GM12878 (cell line): Measurements from ENCODE around the gene PIR. TPM values are rescaled to one million over a fixed set of nuclear protein-coding genes. Genes with fewer than 3 reads are reported as not detected.

Experiments used
- ATAC-seq: fragments of 200-7000 bp; cut with Tn5 transposase; 3 replicates; pipeline ENCODE4 v1.9.1; 2020; ENCODE audit warnings: mild to moderate bottlenecking, moderate library complexity
- BruUV-seq: library from RNA; stranded (reverse); fragments of 400-500 nt; replicated peaks from 2 replicates; lab custom pipeline; 2021; lab: Mats Ljungman, UMichigan
- CTCF ChIA-PET: fragments of 300-600 bp; sonication (Branson Sonifier 250); formaldehyde crosslinking; extraction: SDS; loops from one replicate; lab custom pipeline; 2021; ENCODE audit warnings: inconsistent platforms; lab: Yijun Ruan, JAX
- POLR2A ChIA-PET: fragments of 350-600 bp; formaldehyde crosslinking; extraction: SDS; loops from one replicate; lab custom pipeline; 2021; ENCODE audit warnings: inconsistent platforms; lab: Charles Lee
- RAD21 ChIA-PET: fragments of 300-600 bp; sonication (Branson Sonifier 250); formaldehyde crosslinking; loops from one replicate; lab custom pipeline; 2023; ENCODE audit warnings: antibody characterized with exemption; ENCODE audit not compliant: unreplicated experiment; lab: Charles Lee
- SMC1A ChIA-PET: fragments of 300-600 bp; sonication (Branson Sonifier 250); formaldehyde crosslinking; loops from one replicate; lab custom pipeline; 2023; ENCODE audit not compliant: unreplicated experiment, uncharacterized antibody; lab: Charles Lee
- DNase-seq: peaks from one replicate; pipeline ENCODE4 v3.0.0-alpha.2; 2011; ENCODE audit warnings: low read depth, low spot score
- FAIRE-seq: peaks from 3 replicates; lab custom pipeline; 2011; peaks lifted over from hg19 to GRCh38; lab: Jason Lieb, UNC
- H2AFZ ChIP-seq: 2 replicates; pipeline ENCODE4 v1.6.0; 2011; ENCODE audit warnings: low read depth, low read length, control low read depth; ENCODE audit not compliant: control insufficient read depth
- H3K27ac ChIP-seq: 2 replicates; pipeline ENCODE4 v1.5.1; 2011; ENCODE audit warnings: control low read depth; ENCODE audit not compliant: control insufficient read depth, insufficient read depth
- H3K27me3 ChIP-seq, 2 experiments: replicated peaks in 1 of 2; 2 replicates each; pipeline versions ENCODE4 v1.6.0 to v1.6.1; 2011; ENCODE audit warnings: low read length in 1 of 2; ENCODE audit not compliant: control insufficient read depth in 2 of 2, insufficient read depth in 2 of 2
- H3K36me3 ChIP-seq, 2 experiments: 2 replicates each; pipeline ENCODE4 v1.5.1; 2011; ENCODE audit warnings: low read length in 1 of 2; ENCODE audit not compliant: control insufficient read depth in 2 of 2, insufficient read depth in 2 of 2
- H3K4me1 ChIP-seq: 2 replicates; pipeline ENCODE4 v1.6.1; 2011; ENCODE audit warnings: mild to moderate bottlenecking, low read length, moderate library complexity, mixed read lengths; ENCODE audit not compliant: control insufficient read depth, insufficient read depth
- H3K4me2 ChIP-seq: 2 replicates; pipeline ENCODE4 v1.6.0; 2011; ENCODE audit warnings: control low read depth; ENCODE audit not compliant: control insufficient read depth, insufficient read depth
- H3K4me3 ChIP-seq: fragments of 200-600 bp; sonication (generic); 2 replicates; pipeline ENCODE4 v1.5.1; 2016
- H3K79me2 ChIP-seq: 2 replicates; pipeline ENCODE4 v1.6.0; 2011; ENCODE audit warnings: low read length; ENCODE audit not compliant: control insufficient read depth, insufficient read depth
- H3K9ac ChIP-seq: 2 replicates; pipeline ENCODE4 v1.8.0; 2011; ENCODE audit warnings: low read length, control low read depth, mixed read lengths; ENCODE audit not compliant: control insufficient read depth, insufficient read depth
- H3K9me3 ChIP-seq: replicated peaks from 3 replicates; pipeline ENCODE4 v1.5.1; 2011; ENCODE audit warnings: mild to moderate bottlenecking, low read length; ENCODE audit not compliant: control insufficient read depth, insufficient read depth
- H4K20me1 ChIP-seq: 2 replicates; pipeline ENCODE4 v1.6.0; 2011; ENCODE audit not compliant: control insufficient read depth, insufficient read depth
- NR2C2 ChIP-seq: IDR thresholded peaks from 2 replicates; pipeline ENCODE4 v1.6.1; 2011; ENCODE audit warnings: borderline replicate concordance, low read depth; ENCODE audit not compliant: control insufficient read depth, insufficient read length
- WGBS: methylation state at CpG from one replicate; pipeline ENCODE4 v1.1.6; 2016; ENCODE audit warnings: low lambda C conversion rate; ENCODE audit not compliant: insufficient replicate concordance, insufficient coverage; ENCODE audit errors: missing lambda C conversion rate; 5-methylcytosine and 5-hydroxymethylcytosine counted together
- in situ Hi-C: fragments of 300-500 bp; cut with MboI; formaldehyde crosslinking; loops from 9 replicates; pipeline ENCODE4 v1.14.3; 2018; ENCODE audit warnings: mixed read lengths
- intact Hi-C: fragments of 100-400 bp; cut with micrococcal nuclease; formaldehyde crosslinking; loops from one replicate; pipeline ENCODE4 v1.14.2; 2022; ENCODE audit not compliant: unreplicated experiment
- polyA plus RNA-seq, 11 experiments: library from polyadenylated mRNA; depleted of rRNA in 4 of 11; unstranded in 6 of 11; stranded (reverse) in 5 of 11; fragments of >200 nt; fragmentation: Nextera tagmentation in 4 of 11; fragmentation: Illumina TruSeq in 1 of 11; extraction: Ambion mirVana in 4 of 11; extraction: Trizol in 1 of 11; gene quantifications; 1 replicate in 1 of 11; 2 replicates in 10 of 11; pipeline versions ENCODE4 v1.2.1 to v1.2.3, GENCODE V29; 2011 to 2016; ENCODE audit warnings: inconsistent platforms in 2 of 11, missing spikeins in 2 of 11, low read depth in 1 of 11
- total RNA-seq, 4 experiments: library from RNA; depleted of rRNA in 3 of 4; stranded (reverse); fragments of >200 nt in 3 of 4; fragmentation: Illumina TruSeq in 1 of 4; extraction: Trizol in 1 of 4; gene quantifications; 2 replicates each; pipeline versions ENCODE4 v1.2.1 to v1.2.3, GENCODE V29; 2013 to 2021
- TF ChIP-seq, protein P1 (sequence below): fragments of 450-650 bp; IDR thresholded peaks from 2 replicates; pipeline ENCODE4 v1.6.1; 2017; ENCODE audit warnings: mild to moderate bottlenecking, moderate library complexity

The PIR gene
- total and polyA plus RNA-seq, 10 of the 15 experiments (the other 5 are each of a cell fraction or from before 2014, with no cell fraction given) = 3.8 to 16.5 (median 7.3) TPM

GRCh38 chrX:15507005-15507404 is 13.9 kb upstream of the PIR start (continued):
- TF ChIP-seq, protein P1, sequence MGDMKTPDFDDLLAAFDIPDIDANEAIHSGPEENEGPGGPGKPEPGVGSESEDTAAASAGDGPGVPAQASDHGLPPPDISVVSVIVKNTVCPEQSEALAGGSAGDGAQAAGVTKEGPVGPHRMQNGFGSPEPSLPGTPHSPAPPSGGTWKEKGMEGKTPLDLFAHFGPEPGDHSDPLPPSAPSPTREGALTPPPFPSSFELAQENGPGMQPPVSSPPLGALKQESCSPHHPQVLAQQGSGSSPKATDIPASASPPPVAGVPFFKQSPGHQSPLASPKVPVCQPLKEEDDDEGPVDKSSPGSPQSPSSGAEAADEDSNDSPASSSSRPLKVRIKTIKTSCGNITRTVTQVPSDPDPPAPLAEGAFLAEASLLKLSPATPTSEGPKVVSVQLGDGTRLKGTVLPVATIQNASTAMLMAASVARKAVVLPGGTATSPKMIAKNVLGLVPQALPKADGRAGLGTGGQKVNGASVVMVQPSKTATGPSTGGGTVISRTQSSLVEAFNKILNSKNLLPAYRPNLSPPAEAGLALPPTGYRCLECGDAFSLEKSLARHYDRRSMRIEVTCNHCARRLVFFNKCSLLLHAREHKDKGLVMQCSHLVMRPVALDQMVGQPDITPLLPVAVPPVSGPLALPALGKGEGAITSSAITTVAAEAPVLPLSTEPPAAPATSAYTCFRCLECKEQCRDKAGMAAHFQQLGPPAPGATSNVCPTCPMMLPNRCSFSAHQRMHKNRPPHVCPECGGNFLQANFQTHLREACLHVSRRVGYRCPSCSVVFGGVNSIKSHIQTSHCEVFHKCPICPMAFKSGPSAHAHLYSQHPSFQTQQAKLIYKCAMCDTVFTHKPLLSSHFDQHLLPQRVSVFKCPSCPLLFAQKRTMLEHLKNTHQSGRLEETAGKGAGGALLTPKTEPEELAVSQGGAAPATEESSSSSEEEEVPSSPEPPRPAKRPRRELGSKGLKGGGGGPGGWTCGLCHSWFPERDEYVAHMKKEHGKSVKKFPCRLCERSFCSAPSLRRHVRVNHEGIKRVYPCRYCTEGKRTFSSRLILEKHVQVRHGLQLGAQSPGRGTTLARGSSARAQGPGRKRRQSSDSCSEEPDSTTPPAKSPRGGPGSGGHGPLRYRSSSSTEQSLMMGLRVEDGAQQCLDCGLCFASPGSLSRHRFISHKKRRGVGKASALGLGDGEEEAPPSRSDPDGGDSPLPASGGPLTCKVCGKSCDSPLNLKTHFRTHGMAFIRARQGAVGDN = no peak

DNA sequence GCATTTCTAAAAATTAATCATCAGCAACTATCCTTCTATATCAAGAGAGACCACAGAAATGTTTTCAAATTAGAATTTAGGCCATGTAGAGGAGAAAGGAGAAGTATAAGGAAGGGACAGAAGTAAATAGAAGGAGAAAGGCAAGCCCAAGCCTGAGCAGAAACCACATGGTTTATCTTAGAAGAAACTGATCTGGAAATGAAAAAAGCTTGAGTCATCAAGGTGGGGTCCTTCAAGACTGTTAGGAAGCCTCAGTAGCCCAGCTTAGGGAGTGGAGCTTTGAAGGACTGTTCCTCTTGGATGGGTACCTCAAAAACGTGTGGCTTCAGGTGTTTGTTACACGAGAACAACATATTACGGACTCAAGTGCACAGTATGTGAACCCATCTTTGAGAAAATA is 12.0 kb upstream of the PIR start:
- no TSS peak for BruUV-seq
- H3K27ac ChIP-seq = no peak overlapping the region
- in situ Hi-C loops (no loop called here), intact Hi-C loops (no loop called here)
- H3K4me1 ChIP-seq = no peaks in the 10 kb centered on the region
- 35% methylated on average over 3 of the region's 3 CpGs for WGBS
- ChIA-PET RAD21 (no interaction called here), SMC1A (interaction anchor here (0.9 kb wide), 1 partner anchor 9 kb away, joined by 3 read pairs; no protein-coding TSS in a partner anchor), CTCF (no interaction called here), POLR2A (no interaction called here)
- DNase-seq = no peak
- FAIRE-seq = no peak
- ATAC-seq = no peak
- no peaks in the 10 kb centered on the region for H3K9me3 ChIP-seq
- no peak overlapping the region for H3K9ac ChIP-seq
- no peak for TF ChIP-seq NR2C2
- H3K4me3 ChIP-seq = no peak overlapping the region
- no peaks in the 10 kb centered on the region for H3K79me2 ChIP-seq
- H2AFZ ChIP-seq = no peak overlapping the region
- H3K36me3 ChIP-seq = no peaks in the 10 kb centered on the region
- no peak overlapping the region for H3K4me2 ChIP-seq
- H4K20me1 ChIP-seq = no peaks in the 10 kb centered on the region
- H3K27me3 ChIP-seq = no peaks in the 10 kb centered on the region; a peak in 1 of 4 replicates
